T-helper 22 cell (primary cell): Measurements from ENCODE around the gene NT5DC4.
"Not testable (repeated sequence)": the region's sequence is repeated elsewhere in the genome, so short reads cannot be mapped to it uniquely, and the experiment has no call there.

Experiments used
- DNase-seq: peaks from one replicate; pipeline ENCODE4 v3.0.0-alpha.2; 2020; ENCODE audit warnings: low read depth

NT5DC4 gene

DNA sequence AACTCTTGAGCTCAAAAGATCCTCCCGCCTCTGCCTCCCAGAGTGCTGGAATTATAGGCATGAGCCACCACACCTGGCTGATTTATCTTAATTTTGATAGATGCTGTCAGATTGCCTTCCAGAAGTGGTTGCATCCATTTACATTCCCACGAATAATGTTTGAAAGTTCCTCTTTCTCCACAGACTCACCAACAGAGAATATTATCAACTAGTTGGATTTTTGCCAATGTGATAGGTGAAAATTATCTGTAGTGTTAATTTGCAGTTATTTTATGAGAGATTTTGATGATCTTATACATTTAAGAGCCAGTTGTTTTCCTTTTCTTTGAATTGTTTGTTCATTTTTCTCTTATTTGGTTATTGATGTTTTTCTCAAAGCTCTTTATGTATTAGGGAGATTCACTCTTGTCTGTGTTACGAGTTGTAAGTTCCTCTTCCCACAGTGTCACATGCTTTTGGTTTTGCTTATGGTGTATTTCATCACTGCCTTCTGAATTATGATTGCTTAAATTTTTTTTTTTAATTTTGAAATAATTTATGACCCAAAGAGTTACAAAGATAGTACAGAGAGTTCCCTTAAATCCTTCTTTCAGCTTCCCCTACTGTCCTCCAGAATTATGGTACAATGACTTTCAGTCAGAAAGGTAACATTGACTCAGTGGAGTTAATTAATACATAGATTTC, 20.7 kb upstream of the NT5DC4 start:
- DNase-seq: no peak

DNA sequence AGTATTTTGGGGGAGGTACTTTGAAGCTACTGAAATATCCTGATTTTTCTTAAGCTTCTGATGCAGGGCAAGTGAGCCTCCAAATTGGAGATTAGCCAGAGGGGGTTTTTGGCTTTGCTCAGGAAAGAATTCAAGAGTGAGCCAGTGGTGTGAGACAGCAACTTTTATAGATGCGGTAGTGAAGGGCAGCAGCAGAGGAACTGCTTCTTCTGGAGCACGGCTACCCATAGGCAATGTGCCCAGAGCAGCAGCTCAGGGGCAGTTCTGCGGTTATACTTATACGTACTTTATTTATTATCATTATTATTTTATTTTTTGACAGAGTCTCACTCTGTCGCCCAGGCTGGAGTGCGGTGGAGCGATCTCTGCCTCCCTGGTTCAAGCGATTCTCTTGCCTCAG, 19.8 kb upstream of the NT5DC4 start:
- DNase-seq: no peak

DNA sequence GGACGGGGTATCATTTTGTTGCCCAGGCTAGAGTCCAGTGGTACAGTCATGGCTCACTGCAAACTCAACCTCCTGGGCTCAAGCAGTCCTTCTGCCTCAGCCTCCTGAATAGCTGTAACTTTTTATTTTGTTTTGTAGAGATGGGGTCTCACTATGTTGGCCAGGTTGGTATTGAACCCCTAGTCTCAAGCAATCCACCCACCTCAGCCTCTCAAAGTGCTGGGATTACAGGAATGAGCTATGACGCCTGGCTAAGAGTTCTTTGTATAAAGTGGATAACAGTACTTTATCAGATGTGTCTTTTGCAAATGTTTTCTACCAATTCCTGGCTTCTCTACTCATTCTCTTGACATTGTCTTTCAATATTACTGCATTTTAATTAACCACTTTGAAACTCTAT, 17.1 kb upstream of the NT5DC4 start:
- no peak for DNase-seq

DNA sequence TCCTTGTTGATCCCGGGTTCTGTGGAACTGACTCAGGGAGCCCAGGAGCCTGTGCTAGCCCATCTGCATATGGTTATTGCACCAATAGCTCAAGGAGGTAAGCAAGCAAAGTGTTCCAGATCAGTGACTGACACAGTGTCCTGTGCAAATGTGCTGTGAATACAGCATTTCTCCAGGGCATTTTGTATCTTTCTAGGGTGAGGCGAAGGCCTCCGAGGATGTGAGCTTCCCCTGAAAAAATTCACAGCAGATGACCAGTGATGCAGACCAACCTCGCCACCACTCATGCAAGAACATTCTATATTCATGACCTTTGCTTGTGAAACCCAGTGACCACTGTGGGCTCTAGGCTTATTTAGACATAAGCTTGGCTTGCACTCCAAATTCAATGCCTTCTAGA, 15.2 kb upstream of the NT5DC4 start:
- DNase-seq: no peak

DNA sequence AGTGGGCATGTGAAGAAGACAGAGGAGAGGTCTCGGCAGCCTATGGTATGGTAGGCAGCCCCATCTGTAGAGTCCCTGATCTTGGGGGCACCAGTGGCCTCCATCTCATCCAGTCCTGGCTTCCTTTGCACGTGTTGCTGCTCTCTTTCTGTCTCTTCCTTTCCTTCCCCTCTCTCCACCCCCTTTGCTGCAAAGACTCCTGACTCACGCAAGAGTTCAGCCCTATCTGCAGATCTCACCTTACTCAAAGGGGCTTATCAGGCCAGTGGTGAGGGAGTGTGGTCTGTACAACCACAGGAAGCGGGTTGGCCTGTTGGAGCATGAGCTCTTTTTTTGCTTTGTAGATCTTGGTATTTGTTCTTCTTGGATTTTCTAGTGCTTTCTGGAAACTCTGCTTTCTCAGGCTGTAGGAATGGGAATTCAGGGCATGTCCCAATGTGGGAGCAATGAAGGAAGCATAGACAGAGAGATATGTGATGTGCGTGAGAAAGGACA, 14.6 kb upstream of the NT5DC4 start:
- DNase-seq: peak; percentile 20

DNA sequence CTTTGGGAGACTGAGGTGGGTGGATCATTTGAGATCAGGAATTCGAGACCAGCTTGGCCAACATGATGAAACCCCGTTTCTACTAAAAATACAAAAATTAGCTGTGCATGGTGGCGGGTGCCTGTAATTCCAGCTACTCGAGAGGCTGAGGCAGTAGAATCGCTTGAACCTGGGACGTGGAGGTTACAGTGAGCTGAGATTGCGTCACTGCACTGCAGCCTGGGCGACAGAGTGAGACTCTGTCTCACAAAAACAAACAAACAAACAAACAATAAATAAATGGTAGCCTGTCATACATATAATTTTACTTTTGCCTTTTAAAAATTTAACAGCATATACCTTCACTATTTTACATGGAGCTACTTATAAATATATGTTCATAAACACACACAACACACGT, 13.9 kb upstream of the NT5DC4 start:
- DNase-seq: not testable (repeated sequence)

DNA sequence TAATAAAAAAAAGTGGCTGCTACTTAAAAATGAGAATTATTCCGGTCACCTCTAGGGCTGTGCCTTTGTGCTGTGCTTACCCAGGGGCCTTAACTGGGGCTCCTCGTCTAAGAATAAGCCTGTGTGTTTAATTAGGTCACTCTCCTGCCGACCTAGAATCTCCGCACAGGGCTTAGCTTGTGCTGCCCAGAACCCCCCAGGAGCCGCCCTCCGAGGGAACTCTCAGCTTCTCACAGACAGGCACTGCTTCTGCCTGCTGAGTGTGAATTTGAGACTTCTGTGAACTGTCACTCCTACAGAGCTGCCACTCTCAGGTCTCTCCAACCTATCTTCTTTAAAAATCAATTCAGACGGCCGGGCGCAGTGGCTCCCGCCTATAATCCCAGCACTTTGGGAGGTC, 11.9 kb upstream of the NT5DC4 start:
- DNase-seq: no peak

DNA sequence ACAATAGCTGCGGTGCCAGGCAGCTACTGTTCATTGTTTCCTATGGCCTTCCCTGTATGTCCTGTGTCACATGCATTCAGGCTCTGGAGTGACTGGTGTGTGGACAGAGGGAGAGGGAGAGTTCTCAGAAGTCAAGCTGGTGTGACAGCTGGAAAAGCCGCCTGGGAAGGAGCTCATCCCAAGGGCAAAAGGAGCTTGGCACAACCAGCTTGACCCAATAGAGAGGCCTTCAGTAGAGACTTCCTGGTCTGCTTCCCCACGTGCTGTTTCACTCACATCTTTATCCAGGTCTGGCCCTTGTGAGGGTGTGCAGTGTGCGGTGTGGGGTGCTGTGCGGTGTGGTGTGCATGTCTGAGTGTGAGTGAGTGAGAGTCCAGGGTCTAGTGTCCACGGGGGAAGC, 11.1 kb upstream of the NT5DC4 start:
- no peak for DNase-seq

DNA sequence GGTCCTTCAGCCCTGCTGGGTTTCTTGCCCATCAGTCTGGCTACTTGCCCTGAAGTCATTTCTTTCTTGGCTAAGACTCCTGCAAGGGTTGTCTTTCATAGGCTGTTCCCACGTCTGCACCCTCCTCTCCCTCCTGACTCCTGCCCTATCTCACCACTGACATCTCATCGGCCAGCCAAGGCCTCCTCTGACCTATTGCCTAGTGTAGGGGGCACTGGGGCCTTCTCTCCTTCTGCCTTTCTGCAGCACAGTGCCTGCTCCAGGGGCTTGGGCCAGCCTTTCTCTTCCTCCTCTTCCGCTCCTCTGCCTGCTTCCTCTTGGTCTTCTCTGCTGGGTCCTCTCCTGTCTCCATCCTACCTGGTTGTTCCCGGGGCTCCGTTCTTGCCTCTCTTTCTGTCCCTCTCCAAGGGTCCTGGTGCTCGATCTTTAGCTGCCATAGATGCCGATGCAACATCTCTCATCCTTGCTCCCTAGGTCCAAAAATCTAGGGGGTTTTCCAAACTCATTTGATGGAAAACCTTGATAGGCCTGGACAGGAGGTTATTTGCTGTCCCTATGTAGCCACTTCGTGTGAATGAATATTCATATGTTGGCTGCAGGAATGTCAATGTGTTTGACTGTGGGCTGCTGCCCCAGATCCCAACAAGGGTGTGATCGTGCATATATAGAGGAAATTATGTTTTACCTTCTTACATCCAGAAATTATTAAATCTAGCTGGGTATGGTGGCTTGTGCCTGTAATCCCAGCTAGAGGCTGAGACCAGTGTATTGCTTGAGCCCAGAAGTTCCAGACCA, 9.7 kb upstream of the NT5DC4 start:
- DNase-seq: no peak

DNA sequence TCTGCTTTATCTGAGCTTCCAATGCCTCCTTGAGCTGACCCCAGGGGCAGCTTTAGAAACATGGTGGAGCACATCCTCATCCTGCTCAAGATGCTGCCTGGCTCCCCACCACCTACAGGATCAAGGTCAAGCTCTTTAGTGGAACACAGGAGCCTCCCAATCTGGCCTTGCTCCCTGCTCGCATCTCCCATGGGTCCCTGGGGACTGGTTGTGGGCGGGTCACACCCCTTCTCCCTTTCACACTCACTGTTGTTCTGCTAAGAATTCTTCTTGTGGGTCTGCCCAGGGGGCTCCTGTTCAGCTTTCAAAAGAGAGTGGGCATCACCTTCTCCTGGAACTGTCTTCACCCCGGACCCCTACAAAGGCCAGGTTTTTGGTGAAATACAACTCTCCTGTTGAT, 8.4 kb upstream of the NT5DC4 start:
- DNase-seq: no peak

DNA sequence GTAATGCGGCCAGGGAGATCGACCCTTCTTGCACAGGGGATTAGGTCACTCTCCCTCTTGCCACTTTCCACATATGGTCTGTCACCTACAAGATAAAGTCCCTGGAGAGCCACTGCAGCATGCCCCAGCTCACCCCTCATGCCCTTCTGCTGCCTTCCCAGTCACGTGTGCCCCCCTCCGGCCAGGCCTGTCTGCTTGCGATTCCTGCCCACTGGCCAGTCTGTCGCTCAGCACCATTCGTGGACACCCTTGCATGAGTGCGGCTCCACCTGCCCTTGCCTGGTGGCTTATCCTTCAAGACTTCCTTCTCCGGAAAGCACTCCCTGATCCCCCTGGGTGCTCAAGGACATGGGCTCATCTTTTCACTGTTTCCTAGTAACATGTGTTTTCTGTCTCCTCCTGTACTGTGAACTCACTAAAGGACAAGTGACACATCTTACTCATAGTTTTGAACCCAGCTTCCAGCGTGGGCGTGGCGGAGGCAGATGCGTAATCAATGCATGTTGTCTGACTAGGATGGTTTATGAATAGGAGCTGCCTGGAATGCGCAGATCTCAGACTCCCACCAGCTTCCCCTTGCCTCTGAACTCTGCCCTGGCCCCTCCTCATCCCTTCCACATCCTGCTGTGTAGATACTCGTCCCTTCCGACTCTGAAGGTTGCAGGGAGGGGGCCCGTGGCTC, 7.8 kb upstream of the NT5DC4 start:
- DNase-seq: no peak

DNA sequence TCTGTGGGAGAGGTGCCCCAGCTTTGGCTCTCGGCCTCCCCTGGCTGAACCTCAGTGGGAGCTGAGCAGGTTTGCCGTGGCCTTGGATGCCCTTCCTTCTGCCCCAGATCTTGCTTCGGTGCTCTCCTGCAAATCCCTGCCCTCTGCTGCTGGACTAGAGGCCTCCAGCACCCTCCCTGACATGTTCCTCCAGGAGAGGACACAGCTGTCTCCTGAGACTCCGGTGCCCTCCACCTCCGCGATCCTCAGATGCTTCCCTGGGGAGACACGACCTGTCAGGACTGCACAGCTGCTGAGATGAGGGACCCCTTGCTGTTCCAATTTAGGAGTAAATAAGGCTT, 7.3 kb upstream of the NT5DC4 start:
- DNase-seq: no peak

DNA sequence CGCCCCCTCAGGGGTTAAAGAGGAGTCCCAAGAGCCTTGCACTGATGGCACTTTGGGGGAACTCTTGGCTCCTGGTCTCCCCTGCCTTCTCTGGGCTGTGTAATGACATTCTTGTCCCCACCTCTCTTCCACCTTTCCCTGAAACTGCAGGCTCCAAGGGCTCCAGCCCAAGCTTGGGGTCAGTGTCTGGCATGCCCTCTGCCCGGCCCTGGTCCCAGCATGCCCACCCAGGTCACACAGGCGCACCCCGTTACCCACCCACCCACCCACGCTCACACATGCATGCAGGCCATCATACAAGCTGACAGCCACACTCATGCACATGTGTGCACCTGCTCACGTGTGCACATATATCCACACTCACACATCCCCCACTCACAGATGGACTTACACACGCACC, 6.9 kb upstream of the NT5DC4 start:
- no peak for DNase-seq

DNA sequence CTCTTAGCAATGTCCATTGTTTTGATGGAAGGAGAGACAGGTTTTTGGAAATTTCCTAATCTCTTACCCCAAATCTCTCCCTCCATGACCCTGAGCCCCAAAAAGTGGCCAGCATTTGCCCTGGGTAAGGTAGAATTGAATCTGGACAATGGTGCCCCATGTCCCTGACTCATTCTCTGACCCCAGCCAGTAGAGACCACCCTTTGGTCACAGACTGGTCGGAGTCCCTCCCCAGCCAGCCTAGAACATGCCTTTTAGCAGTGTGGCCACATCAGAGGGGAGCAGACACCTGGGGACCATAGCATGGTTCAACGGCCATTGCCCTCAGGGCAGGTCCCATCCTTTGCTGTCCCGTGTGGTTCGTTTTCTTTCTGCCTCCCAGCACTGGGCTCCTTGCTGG, 6.5 kb upstream of the NT5DC4 start:
- DNase-seq: no peak

DNA sequence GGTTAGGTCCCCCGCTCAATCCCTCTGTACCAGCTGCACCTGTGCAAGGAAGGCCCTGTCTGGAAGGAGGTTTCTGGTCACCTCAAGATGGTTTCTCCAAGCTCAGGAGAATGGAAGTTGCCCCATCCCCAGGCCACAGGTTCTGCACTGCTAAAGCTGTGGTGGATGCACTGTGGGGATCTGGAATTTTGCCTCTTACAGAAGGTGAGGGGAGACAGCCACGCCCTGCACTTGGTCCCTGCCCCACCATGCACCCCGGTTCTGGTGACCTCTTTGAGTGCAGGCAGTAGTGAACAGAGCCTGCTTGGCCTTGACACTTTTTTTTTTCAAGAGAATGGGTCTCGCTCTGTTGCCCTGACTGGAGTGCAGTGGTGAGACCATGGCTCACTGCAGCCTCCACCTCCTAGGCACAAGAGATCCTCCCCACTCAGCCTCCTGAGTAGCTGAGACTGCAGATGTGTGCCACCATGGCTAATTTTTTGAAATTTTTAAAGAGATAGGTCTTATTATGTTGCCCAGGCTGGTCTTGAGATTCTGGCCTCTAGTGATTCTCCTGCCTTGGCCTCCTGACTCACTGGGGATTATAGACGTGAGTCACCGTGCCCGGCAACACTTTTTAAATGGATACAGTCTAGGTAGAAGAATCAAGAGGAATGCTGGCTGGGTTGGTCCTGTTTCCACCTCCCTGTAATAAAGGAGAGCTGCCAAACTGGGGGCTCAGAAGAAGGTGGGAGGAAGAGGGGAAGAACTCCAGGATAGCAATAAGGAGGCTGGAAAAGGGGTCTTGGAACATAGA, 5.8 kb upstream of the NT5DC4 start:
- DNase-seq: no peak

DNA sequence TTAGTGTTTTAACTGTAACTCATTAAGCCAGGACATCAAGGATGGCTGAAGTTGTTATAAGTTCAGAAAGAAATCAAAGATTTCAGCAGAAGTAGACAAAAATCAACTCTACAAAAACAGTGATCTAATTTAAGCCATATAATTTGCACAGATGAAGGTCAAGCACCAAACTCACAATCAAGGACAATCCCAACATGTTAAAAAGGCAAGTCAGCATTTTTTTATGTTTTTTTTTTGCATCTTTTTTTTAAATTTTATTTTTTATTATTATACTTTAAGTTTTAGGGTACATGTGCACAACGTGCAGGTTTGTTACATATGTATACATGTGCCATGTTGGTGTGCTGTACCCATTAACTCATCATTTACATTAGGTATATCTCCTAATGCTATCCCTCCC, 4.7 kb upstream of the NT5DC4 start:
- not testable (repeated sequence) for DNase-seq

DNA sequence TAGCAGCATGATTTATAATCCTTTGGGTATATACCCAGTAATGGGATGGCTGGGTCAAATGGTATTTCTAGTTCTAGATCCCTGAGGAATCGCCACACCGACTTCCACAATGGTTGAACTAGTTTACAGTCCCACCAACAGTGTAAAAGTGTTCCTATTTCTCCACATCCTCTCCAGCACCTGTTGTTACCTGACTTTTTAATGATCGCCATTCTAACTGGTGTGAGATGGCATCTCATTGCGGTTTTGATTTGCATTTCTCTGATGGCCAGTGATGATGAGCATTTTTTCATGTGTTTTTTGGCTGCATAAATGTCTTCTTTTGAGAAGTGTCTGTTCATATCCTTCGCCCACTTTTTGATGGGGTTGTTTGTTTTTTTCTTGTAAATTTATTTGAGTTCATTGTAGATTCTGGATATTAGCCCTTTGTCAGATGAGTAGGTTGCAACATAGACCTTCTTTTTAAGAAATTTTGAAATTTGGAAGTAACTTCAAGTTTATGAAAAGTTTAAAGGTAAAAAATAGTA, 3.9 kb upstream of the NT5DC4 start:
- DNase-seq: not testable (repeated sequence)

DNA sequence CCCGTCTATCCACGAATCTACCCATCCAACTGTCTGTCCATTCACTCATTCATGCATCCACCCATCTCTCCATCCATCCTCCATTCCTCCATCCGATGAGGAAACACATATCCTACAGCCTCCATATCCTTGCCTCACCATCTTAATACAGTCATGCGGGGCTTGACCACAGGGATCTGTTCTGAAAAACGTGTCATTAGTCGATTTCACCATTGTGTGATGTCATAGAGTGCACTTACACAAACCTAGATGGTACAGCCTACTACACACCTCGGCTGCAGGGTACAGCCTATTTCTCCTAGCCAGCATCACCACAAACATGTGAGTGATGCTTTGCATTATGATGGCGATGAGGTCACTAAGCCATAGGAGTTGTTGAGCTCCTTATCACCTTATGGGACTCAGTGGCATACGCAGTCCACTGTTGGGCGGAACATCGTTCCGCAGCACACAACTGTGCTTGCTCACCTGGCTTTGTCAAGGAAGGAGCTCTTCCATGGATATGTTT, 1.9 kb upstream of the NT5DC4 start:
- no peak for DNase-seq

DNA sequence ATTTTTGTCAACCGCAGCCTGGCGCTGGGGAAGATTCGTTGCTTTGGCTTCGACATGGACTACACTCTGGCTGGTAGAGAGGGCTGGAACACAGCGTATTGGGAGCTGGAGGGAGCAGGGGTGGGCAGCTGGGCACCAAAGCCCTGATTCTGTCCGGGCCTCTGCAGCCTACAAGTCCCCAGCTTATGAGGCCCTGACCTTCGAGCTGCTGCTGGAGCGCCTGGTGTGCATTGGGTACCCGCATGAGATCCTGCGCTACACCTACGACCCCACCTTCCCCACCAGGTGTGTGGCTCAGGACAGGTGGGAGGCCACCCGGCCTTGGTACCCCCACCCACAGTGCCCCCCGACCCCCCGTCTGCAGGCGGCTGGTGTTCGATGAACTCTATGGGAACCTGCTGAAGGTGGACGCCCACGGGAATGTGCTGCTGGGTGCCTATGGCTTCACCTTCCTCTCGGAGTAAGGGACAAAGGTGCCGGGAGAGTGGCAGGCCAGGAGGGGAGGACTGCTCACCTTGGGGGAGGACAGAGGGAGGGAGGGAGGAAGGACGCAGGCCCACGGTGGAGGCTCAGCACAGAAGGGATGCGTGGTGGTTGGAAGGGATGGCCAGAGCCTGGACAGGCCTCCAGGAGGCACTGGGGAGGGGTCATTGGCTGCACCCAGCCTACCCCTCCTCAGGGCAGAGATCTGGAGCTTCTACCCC, 1.2 kb downstream of the NT5DC4 start:
- DNase-seq: no peak

DNA sequence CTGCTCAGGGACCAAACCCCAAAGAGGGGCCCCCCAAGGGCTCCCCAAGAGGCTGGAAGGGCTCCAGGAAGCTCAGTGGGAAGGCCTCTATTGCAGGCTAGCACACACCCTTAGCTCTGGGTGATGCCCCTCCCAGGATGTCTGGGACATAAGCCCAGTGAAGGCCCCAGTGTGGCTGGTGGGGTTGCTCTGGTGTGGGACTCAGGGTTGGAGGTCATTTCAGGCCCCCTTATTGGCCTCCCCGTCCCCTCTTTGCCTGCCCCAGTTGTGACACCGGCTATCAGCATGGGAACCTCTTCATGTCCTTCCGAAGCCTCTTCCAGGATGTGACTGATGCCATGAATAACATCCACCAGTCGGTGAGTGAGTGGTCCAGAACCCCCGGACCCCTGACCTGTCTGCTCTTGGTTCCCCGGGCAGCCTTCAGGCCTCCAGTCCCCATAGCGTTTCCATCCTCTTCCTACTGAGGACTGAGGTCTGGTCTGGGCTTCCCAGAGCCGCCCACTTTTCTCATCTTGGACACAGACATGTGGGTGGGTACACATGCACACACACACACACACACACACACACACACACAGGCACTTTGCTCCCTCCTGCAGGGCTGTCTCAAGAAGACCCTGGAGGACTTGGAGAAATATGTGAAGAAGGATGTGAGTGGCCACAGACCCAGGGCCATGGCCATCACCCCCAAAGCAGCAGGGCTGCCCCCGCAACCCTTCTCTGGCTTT, 2.2 kb downstream of the NT5DC4 start:
- DNase-seq: no peak

DNA sequence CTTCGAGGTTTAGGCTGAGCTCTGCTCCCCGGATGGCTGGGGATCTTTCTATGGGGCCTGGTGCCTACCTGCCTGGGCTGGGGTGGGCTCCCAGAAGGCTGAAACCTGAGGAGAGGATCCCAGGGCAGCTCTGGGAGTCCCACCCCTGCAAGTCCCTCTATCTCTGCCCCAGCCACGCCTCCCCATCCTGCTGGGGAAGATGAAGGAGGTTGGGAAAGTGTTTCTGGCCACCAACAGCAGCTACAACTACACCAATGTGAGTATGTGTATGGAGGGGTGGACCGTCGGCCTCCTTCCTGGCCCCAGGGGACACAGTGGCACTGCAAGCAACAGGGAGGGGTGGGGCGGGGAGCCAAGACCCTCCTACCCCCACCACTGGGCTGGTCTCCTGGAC, 2.7 kb downstream of the NT5DC4 start:
- no peak for DNase-seq
